ENCODE results near the gene RXRB. TPM values are rescaled to one million over a fixed set of nuclear protein-coding genes. Genes with fewer than 3 reads are reported as not detected.

RXRB gene
- total and polyA plus RNA-seq, 2 donors (not counting 1 experiment from before 2014, with no cell fraction given) = 25.9 to 34.0 TPM

DNA sequence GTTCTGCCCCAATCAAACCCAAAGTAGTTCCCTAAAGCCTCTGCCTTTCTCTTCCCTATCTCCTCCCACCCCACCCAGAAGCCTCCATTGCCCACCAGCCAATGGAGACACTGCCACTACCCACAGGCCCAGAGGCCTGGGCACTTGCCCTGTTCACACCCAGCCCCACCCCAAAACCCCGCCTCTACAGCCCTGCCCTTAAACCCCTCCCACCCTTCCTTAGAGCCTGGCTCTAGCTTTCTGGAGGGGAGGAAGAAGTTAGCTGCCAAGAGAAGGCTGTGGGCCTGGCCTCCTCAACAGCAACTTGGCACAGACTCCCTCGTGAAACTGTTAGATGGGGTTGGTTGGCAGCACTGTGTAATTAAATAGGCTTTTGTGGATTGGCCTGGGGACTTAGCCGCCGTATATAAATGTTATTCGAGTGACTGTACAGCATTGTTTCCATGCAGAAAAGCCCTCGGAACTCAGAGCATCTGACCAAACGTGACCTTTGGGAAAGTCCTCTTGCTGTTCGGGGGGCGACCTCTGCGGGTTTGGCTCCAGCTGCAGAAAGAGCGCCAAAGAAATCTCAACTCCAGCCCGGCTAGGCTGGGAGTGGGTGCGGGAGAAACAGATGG, 39.6 kb downstream of the RXRB start:
- Histone ChIP-seq H3K9me3 (ENCODE audit: control insufficient read depth, insufficient read depth, low read depth, low read length) (no peaks in the 10 kb centered on the region), H2AFZ (ENCODE audit: low read length) (no peak overlapping the region), H4K20me1 (ENCODE audit: control insufficient read depth, extremely low read depth, insufficient read depth, low read length) (no peaks in the 10 kb centered on the region), H3K9ac (ENCODE audit: insufficient read depth, low read length) (no peak overlapping the region), H3K79me2 (ENCODE audit: control insufficient read depth, insufficient read depth, low read length) (no peaks in the 10 kb centered on the region), H3K4me2 (ENCODE audit: extremely low read depth, insufficient read depth, low read length) (peak overlapping the region; percentile 76), H3K27ac (ENCODE audit: insufficient read depth, low read length) (peak overlapping the region; percentile 48), H3K36me3 (ENCODE audit: control insufficient read depth, insufficient read depth, low read length) (no peaks in the 10 kb centered on the region), H3K27me3 (ENCODE audit: control insufficient read depth, insufficient read depth, low read length) (no peaks in the 10 kb centered on the region), H3K4me1 (ENCODE audit: control insufficient read depth, extremely low read depth, insufficient read depth, low read length) (peaks cover 5% of the 10 kb centered on the region), H3K4me3 (replicated peaks in 1 of 4; ENCODE audit: control extremely low read depth in 1 of 4, insufficient read depth in 1 of 4, low read depth in 3 of 4, low read length in 4 of 4) (peak overlapping the region in 1 of 4 experiments; percentile 52)
- peak; percentile 89 to 96 for DNase-seq (ENCODE audit: low read depth in 2 of 2)
- TF ChIP-seq EZH2 (IDR thresholded peaks at IDR 0.05; ENCODE audit: low read length, missing control alignments) = no peak
- TF ChIP-seq, protein P1, sequence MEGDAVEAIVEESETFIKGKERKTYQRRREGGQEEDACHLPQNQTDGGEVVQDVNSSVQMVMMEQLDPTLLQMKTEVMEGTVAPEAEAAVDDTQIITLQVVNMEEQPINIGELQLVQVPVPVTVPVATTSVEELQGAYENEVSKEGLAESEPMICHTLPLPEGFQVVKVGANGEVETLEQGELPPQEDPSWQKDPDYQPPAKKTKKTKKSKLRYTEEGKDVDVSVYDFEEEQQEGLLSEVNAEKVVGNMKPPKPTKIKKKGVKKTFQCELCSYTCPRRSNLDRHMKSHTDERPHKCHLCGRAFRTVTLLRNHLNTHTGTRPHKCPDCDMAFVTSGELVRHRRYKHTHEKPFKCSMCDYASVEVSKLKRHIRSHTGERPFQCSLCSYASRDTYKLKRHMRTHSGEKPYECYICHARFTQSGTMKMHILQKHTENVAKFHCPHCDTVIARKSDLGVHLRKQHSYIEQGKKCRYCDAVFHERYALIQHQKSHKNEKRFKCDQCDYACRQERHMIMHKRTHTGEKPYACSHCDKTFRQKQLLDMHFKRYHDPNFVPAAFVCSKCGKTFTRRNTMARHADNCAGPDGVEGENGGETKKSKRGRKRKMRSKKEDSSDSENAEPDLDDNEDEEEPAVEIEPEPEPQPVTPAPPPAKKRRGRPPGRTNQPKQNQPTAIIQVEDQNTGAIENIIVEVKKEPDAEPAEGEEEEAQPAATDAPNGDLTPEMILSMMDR (conservative IDR thresholded peaks at IDR 0.05 in 1 of 2, IDR thresholded peaks at IDR 0.05 in 1 of 2; ENCODE audit: low read depth in 1 of 2, low read length in 2 of 2) = no peak

DNA sequence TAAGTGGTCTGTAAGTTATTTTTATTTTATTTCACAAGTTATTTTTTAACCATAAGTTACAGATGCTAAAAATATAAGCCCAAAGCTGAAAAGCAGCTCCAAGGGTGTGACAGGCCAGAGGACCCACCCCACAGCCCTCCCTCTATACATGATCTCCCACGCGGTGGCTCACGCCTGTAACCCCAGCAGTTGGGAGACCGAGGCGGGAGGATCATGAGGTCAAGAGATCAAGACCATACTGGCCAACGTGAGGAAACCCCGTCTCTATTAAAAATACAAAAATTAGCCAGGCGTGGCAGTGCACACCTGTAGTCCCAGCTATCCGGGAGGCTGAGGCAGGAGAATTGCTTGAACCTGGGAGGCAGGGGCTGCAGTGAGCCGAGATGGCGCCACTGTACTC, 40.4 kb downstream of the RXRB start:
- H3K9me3 ChIP-seq (ENCODE audit: control insufficient read depth, insufficient read depth, low read depth, low read length) = no peaks in the 10 kb centered on the region
- DNase-seq (ENCODE audit: low read depth in 2 of 2) = no peak
- H3K9ac ChIP-seq (ENCODE audit: insufficient read depth, low read length) = no peak overlapping the region
- no peak for TF ChIP-seq EZH2 (IDR thresholded peaks at IDR 0.05; ENCODE audit: low read length, missing control alignments)
- TF ChIP-seq, protein P1 (conservative IDR thresholded peaks at IDR 0.05 in 1 of 2, IDR thresholded peaks at IDR 0.05 in 1 of 2; ENCODE audit: low read depth in 1 of 2, low read length in 2 of 2) = no peak
- peaks cover 5% of the 10 kb centered on the region for H3K4me1 ChIP-seq (ENCODE audit: control insufficient read depth, extremely low read depth, insufficient read depth, low read length)
- no peak overlapping the region for H3K4me2 ChIP-seq (ENCODE audit: extremely low read depth, insufficient read depth, low read length)
- no peak overlapping the region for H2AFZ ChIP-seq (ENCODE audit: low read length)
- no peaks in the 10 kb centered on the region for H3K27me3 ChIP-seq (ENCODE audit: control insufficient read depth, insufficient read depth, low read length)
- no peaks in the 10 kb centered on the region for H3K36me3 ChIP-seq (ENCODE audit: control insufficient read depth, insufficient read depth, low read length)
- no peaks in the 10 kb centered on the region for H3K79me2 ChIP-seq (ENCODE audit: control insufficient read depth, insufficient read depth, low read length)
- H3K4me3 ChIP-seq (replicated peaks in 1 of 4; ENCODE audit: control extremely low read depth in 1 of 4, insufficient read depth in 1 of 4, low read depth in 3 of 4, low read length in 4 of 4) = no peak overlapping the region
- H4K20me1 ChIP-seq (ENCODE audit: control insufficient read depth, extremely low read depth, insufficient read depth, low read length) = no peaks in the 10 kb centered on the region
- H3K27ac ChIP-seq (ENCODE audit: insufficient read depth, low read length) = no peak overlapping the region

DNA sequence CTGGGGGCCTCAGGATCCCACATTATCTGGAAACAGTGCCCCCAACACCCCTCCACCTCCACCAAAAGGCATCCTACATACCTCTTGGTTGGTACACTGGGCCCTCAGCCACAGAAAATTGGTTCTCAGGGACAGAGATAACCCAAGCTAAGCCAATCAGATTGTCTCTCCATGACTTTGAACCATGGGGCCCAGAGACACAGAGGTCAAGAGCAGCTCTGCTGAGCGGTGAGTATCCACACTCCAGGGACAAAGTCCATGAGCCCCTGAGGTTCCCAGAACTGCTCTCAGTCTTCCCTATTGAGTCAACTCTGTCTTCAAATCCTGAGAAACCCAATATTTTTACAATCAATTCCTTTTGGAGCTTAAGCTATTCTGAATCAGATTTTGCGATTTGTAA, 43.5 kb downstream of the RXRB start:
- no peaks in the 10 kb centered on the region for H3K36me3 ChIP-seq (ENCODE audit: control insufficient read depth, insufficient read depth, low read length)
- peaks cover 5% of the 10 kb centered on the region for H3K4me1 ChIP-seq (ENCODE audit: control insufficient read depth, extremely low read depth, insufficient read depth, low read length)
- no peak overlapping the region for H3K4me3 ChIP-seq (replicated peaks in 1 of 4; ENCODE audit: control extremely low read depth in 1 of 4, insufficient read depth in 1 of 4, low read depth in 3 of 4, low read length in 4 of 4)
- H3K27me3 ChIP-seq (ENCODE audit: control insufficient read depth, insufficient read depth, low read length) = peaks cover 6% of the 10 kb centered on the region
- H3K27ac ChIP-seq (ENCODE audit: insufficient read depth, low read length) = no peak overlapping the region
- TF ChIP-seq, protein P1 (conservative IDR thresholded peaks at IDR 0.05 in 1 of 2, IDR thresholded peaks at IDR 0.05 in 1 of 2; ENCODE audit: low read depth in 1 of 2, low read length in 2 of 2) = no peak
- no peak for TF ChIP-seq EZH2 (IDR thresholded peaks at IDR 0.05; ENCODE audit: low read length, missing control alignments)
- no peaks in the 10 kb centered on the region for H3K9me3 ChIP-seq (ENCODE audit: control insufficient read depth, insufficient read depth, low read depth, low read length)
- H3K9ac ChIP-seq (ENCODE audit: insufficient read depth, low read length) = no peak overlapping the region
- no peaks in the 10 kb centered on the region for H3K79me2 ChIP-seq (ENCODE audit: control insufficient read depth, insufficient read depth, low read length)
- H4K20me1 ChIP-seq (ENCODE audit: control insufficient read depth, extremely low read depth, insufficient read depth, low read length) = no peaks in the 10 kb centered on the region
- no peak for DNase-seq (ENCODE audit: low read depth in 2 of 2)
- H2AFZ ChIP-seq (ENCODE audit: low read length) = no peak overlapping the region
- no peak overlapping the region for H3K4me2 ChIP-seq (ENCODE audit: extremely low read depth, insufficient read depth, low read length)
